Astrocyte (in vitro differentiated cells and primary cell): ENCODE measurements around the gene ZFYVE19.

Source experiments
- EZH2 ChIP-seq: IDR thresholded peaks from 2 replicates; pipeline ENCODE4 v1.6.1; 2012; ENCODE audit warnings: mild to moderate bottlenecking, low read length, inconsistent platforms; ENCODE audit not compliant: insufficient read depth
- TF ChIP-seq, protein P1 (sequence below): IDR thresholded peaks from 2 replicates; pipeline ENCODE4 v1.5.1; 2011; ENCODE audit warnings: low read depth, mild to moderate bottlenecking, inconsistent platforms, low read length, moderate library complexity; ENCODE audit not compliant: insufficient read depth

DNA sequence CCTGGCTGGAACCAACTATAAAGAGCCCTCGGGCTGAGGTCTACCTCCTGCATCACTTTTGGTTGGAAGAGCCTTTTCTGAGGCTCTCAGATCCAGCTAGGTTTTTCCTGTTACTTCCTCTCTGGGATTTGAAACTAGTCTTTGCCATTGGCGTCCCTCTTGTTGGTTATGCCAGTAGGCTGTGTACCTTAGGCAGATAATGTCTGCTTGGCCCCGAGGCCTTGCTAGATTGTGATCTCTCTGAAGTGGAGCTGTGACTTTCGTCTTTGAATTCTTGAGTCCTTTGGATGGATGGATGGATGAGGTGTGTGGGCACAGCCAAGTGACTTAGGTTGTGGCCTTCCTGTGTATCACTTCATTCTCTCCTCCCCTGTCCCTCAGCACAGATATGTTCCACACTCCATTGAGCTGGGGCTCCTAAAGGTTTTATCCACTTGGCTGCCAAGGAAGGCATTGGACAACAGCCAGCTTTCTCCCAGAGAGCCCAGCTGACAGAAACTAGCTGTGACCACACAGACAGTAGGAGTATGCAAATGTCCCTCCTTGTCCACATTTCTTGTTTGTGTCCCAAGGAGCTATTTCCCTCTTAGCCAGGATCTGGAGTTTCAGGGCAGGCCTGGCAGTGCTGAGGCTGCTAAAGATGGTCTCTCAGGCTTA is 8.3 kb downstream of the ZFYVE19 start:
- TF ChIP-seq, protein P1, sequence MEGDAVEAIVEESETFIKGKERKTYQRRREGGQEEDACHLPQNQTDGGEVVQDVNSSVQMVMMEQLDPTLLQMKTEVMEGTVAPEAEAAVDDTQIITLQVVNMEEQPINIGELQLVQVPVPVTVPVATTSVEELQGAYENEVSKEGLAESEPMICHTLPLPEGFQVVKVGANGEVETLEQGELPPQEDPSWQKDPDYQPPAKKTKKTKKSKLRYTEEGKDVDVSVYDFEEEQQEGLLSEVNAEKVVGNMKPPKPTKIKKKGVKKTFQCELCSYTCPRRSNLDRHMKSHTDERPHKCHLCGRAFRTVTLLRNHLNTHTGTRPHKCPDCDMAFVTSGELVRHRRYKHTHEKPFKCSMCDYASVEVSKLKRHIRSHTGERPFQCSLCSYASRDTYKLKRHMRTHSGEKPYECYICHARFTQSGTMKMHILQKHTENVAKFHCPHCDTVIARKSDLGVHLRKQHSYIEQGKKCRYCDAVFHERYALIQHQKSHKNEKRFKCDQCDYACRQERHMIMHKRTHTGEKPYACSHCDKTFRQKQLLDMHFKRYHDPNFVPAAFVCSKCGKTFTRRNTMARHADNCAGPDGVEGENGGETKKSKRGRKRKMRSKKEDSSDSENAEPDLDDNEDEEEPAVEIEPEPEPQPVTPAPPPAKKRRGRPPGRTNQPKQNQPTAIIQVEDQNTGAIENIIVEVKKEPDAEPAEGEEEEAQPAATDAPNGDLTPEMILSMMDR, result no peak
- no peak for TF ChIP-seq EZH2
